Neuronal stem cell (in vitro differentiated cells): ENCODE results near the gene GHITM.

Experiments used
- DNase-seq: peaks from one replicate; pipeline ENCODE4 v3.0.0-alpha.2; 2013; ENCODE audit warnings: low spot score
- H2AFZ ChIP-seq: one replicate; pipeline ENCODE4 v1.6.1; 2013; ENCODE audit warnings: mild to moderate bottlenecking, low read length, inconsistent platforms
- H2AK5ac ChIP-seq: 2 replicates; pipeline ENCODE4 v1.6.1; 2013; ENCODE audit warnings: low read depth, mild to moderate bottlenecking, inconsistent platforms, low read length, moderate library complexity, mixed read lengths
- H2BK120ac ChIP-seq: 2 replicates; pipeline ENCODE4 v1.6.1; 2013; ENCODE audit warnings: low read depth, mild to moderate bottlenecking, inconsistent platforms, low read length, moderate library complexity, mixed read lengths
- H2BK12ac ChIP-seq: one replicate; pipeline ENCODE4 v1.6.1; 2013; ENCODE audit warnings: low read length, inconsistent platforms
- H2BK15ac ChIP-seq: 2 replicates; pipeline ENCODE4 v1.6.1; 2013; ENCODE audit warnings: mild to moderate bottlenecking, low read length, inconsistent platforms, mixed read lengths
- H2BK5ac ChIP-seq: one replicate; pipeline ENCODE4 v1.6.1; 2013; ENCODE audit warnings: inconsistent platforms, mild to moderate bottlenecking, low read length, moderate library complexity
- H3K14ac ChIP-seq: one replicate; pipeline ENCODE4 v1.6.1; 2013; ENCODE audit warnings: low read length, inconsistent platforms
- H3K18ac ChIP-seq: 2 replicates; pipeline ENCODE4 v1.6.1; 2013; ENCODE audit warnings: low read length, inconsistent platforms
- H3K23ac ChIP-seq: 2 replicates; pipeline ENCODE4 v1.6.1; 2013; ENCODE audit warnings: low read depth, mild to moderate bottlenecking, mixed read lengths, low read length, inconsistent platforms; ENCODE audit not compliant: poor library complexity
- H3K27ac ChIP-seq: replicated peaks from 3 replicates; pipeline ENCODE4 v1.5.1; 2013; ENCODE audit warnings: low read length, inconsistent platforms
- H3K27me3 ChIP-seq, 3 experiments: 2 replicates each; pipeline ENCODE4 v1.6.1; 2013; ENCODE audit warnings: low read length in 3 of 3, mild to moderate bottlenecking in 2 of 3, inconsistent platforms in 1 of 3, low read depth in 1 of 3, mixed read lengths in 1 of 3, moderate library complexity in 1 of 3; ENCODE audit not compliant: control insufficient read depth in 3 of 3, insufficient read depth in 3 of 3
- H3K36me3 ChIP-seq, 2 donors: replicated peaks in 1 of 2; 2 replicates each; pipeline ENCODE4 v1.6.1; 2013; ENCODE audit warnings: low read length in 2 of 2; ENCODE audit not compliant: control insufficient read depth in 2 of 2, insufficient read depth in 2 of 2
- H3K4ac ChIP-seq: 2 replicates; pipeline ENCODE4 v1.6.1; 2013; ENCODE audit warnings: inconsistent platforms, mild to moderate bottlenecking, low read length, moderate library complexity
- H3K4me1 ChIP-seq, 2 donors: 1 replicate in 1 of 2; 2 replicates in 1 of 2; pipeline ENCODE4 v1.6.1; 2013; ENCODE audit warnings: low read length in 2 of 2, low read depth in 1 of 2; ENCODE audit not compliant: control insufficient read depth in 2 of 2, insufficient read depth in 1 of 2
- H3K4me2 ChIP-seq: one replicate; pipeline ENCODE4 v1.6.1; 2013; ENCODE audit warnings: mild to moderate bottlenecking, low read length, inconsistent platforms; ENCODE audit not compliant: insufficient read depth, poor library complexity, severe bottlenecking
- H3K4me3 ChIP-seq, 2 donors: 2 replicates each; pipeline ENCODE4 v1.5.1; 2013; ENCODE audit warnings: low read length in 2 of 2, mild to moderate bottlenecking in 2 of 2, inconsistent platforms in 1 of 2, moderate library complexity in 1 of 2
- H3K79me1 ChIP-seq: one replicate; pipeline ENCODE4 v1.6.1; 2013; ENCODE audit warnings: low read depth, mild to moderate bottlenecking, inconsistent platforms, low read length, moderate library complexity
- H3K9ac ChIP-seq: one replicate; pipeline ENCODE4 v1.6.1; 2013; ENCODE audit warnings: mild to moderate bottlenecking, low read depth, low read length, inconsistent platforms; ENCODE audit not compliant: poor library complexity
- H3K9me3 ChIP-seq, 2 donors: replicated peaks in 1 of 2; 2 replicates each; pipeline versions ENCODE3 to v1.6.1; 2013; ENCODE audit warnings: low read length in 2 of 2, mild to moderate bottlenecking in 2 of 2, inconsistent platforms in 1 of 2, low read depth in 1 of 2, mixed read lengths in 1 of 2, moderate library complexity in 1 of 2; ENCODE audit not compliant: control insufficient read depth in 2 of 2, insufficient read depth in 1 of 2
- H4K8ac ChIP-seq: one replicate; pipeline ENCODE4 v1.6.1; 2013; ENCODE audit warnings: low read depth, mild to moderate bottlenecking, inconsistent platforms, low read length, moderate library complexity
- H4K91ac ChIP-seq: one replicate; pipeline ENCODE4 v1.6.1; 2013; ENCODE audit warnings: low read length, low read depth, mild to moderate bottlenecking, inconsistent platforms; ENCODE audit not compliant: poor library complexity
- WGBS, 2 donors: extraction: QIAGEN DNeasy Blood & Tissue Kit; methylation state at CpG; one replicate each; pipeline ENCODE4 v1.1.7; 2013; ENCODE audit warnings: missing lambda C conversion rate in 2 of 2, mixed read lengths in 1 of 2; ENCODE audit not compliant: insufficient read length in 2 of 2, insufficient replicate concordance in 1 of 2; ENCODE audit errors: extremely low coverage in 2 of 2; 5-methylcytosine and 5-hydroxymethylcytosine counted together

GHITM gene

DNA sequence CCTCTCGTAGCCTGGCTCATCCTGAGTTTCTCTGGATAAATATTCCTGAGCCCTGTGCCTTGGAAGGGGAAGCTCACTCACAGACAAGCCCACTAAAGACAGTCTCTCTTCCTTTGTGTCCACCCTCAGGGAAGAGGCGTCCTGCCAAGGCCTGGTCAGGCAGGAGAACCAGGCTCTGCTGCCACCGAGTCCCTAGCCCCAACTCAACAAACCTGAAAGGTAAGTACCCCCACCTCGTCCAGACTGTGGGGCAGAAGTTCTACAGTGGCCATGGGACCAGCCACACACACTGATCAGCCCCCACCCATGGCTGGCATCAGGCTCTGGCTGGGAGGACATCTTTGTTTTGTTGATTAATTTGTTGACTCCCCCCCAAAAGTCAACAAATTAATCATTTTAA lies 37.0 kb downstream of the GHITM start:
- no peaks in the 10 kb centered on the region for H3K79me1 ChIP-seq
- H3K4me3 ChIP-seq: peak overlapping the region in 1 of 2 donors; percentile 44
- peaks cover 0 to 4% of the 10 kb centered on the region in 2 donors for H3K9me3 ChIP-seq
- no peak overlapping the region for H3K4me2 ChIP-seq
- no peak overlapping the region for H4K8ac ChIP-seq
- peaks cover 2 to 8% of the 10 kb centered on the region in 2 donors for H3K4me1 ChIP-seq
- peak overlapping the region; percentile 66 for H3K18ac ChIP-seq
- H3K27me3 ChIP-seq: peaks cover 0 to 7% (median 0%) of the 10 kb centered on the region in 3 experiments
- H2BK5ac ChIP-seq: no peak overlapping the region
- H3K9ac ChIP-seq: no peak overlapping the region
- H3K36me3 ChIP-seq: no peaks in the 10 kb centered on the region
- H3K23ac ChIP-seq: no peak overlapping the region
- no peak overlapping the region for H2BK15ac ChIP-seq
- H2BK12ac ChIP-seq: no peak overlapping the region
- H3K27ac ChIP-seq: no peak overlapping the region
- WGBS, 2 donors: no CpG with 5 or more reads among the region's 4 CpGs
- H2BK120ac ChIP-seq: no peak overlapping the region
- no peak overlapping the region for H2AFZ ChIP-seq
- DNase-seq: no peak
- no peak overlapping the region for H4K91ac ChIP-seq
- no peak overlapping the region for H3K4ac ChIP-seq
- H3K14ac ChIP-seq: no peak overlapping the region
- no peak overlapping the region for H2AK5ac ChIP-seq

- Histone ChIP-seq H3K36me3 (no peaks in the 10 kb centered on the region), H3K79me1 (no peaks in the 10 kb centered on the region), H4K8ac (no peak overlapping the region), H3K18ac (peak overlapping the region; percentile 53), H2BK5ac (no peak overlapping the region), H3K4ac (no peak overlapping the region), H3K27ac (no peak overlapping the region), H2BK120ac (no peak overlapping the region), H2BK15ac (no peak overlapping the region), H4K91ac (no peak overlapping the region), H3K4me1 (peaks cover 2 to 6% of the 10 kb centered on the region in 2 donors), H3K4me3 (no peak overlapping the region), H2BK12ac (no peak overlapping the region), H3K23ac (no peak overlapping the region), H3K14ac (no peak overlapping the region), H3K9me3 (peaks cover 0 to 4% of the 10 kb centered on the region in 2 donors), H3K9ac (no peak overlapping the region), H3K27me3 (peaks cover 0 to 7% (median 0%) of the 10 kb centered on the region in 3 experiments), H2AFZ (peak overlapping the region; percentile 48), H2AK5ac (peak overlapping the region; percentile 30), H3K4me2 (no peak overlapping the region)
- DNase-seq: no peak
- WGBS, 2 donors: no CpG with 5 or more reads among the region's 4 CpGs
Measured at GRCh38 chr10:84176836-84177474, 37.6 kb downstream of the GHITM start.

- no CpG with 5 or more reads among the region's 8 CpGs for WGBS, 2 donors
- Histone ChIP-seq H3K36me3 (no peaks in the 10 kb centered on the region), H2BK120ac (no peak overlapping the region), H3K4me1 (peaks cover 2 to 6% of the 10 kb centered on the region in 2 donors), H3K4me2 (no peak overlapping the region), H4K91ac (no peak overlapping the region), H3K23ac (peak overlapping the region; percentile 8), H3K4me3 (no peak overlapping the region), H3K14ac (no peak overlapping the region), H2BK15ac (no peak overlapping the region), H3K9me3 (peaks cover 0 to 4% of the 10 kb centered on the region in 2 donors), H2AK5ac (no peak overlapping the region), H2BK12ac (no peak overlapping the region), H2AFZ (peak overlapping the region; percentile 48), H3K18ac (peak overlapping the region; percentile 44), H3K4ac (no peak overlapping the region), H3K79me1 (no peaks in the 10 kb centered on the region), H4K8ac (no peak overlapping the region), H3K27me3 (peaks cover 0 to 7% (median 0%) of the 10 kb centered on the region in 3 experiments), H2BK5ac (no peak overlapping the region), H3K27ac (no peak overlapping the region), H3K9ac (no peak overlapping the region)
- DNase-seq: no peak
Measured at GRCh38 chr10:84177541-84178141, 38.3 kb downstream of the GHITM start.

DNA sequence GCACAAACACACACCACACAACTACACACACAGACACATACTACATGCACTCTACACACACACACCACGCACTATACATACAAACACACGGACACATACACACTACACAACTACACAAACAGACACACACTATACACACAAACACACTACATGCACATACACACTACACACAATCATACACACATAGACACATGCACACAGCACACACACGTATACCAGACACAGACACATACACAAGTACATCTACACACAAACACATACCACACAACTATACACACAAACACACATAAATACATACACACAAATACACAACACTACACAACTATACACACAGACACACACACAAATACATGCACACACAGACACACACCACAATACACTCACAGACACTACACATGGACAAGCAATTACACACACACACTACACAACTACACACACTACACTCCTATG lies 38.9 kb downstream of the GHITM start:
- Histone ChIP-seq H3K4me3 (peak overlapping the region in 1 of 2 donors; percentile 59), H3K9me3 (peaks cover 0 to 4% of the 10 kb centered on the region in 2 donors), H2BK12ac (no peak overlapping the region), H3K4me1 (peaks cover 2 to 6% of the 10 kb centered on the region in 2 donors), H3K27ac (no peak overlapping the region), H2BK15ac (no peak overlapping the region), H4K91ac (no peak overlapping the region), H3K27me3 (peaks cover 0 to 2% (median 0%) of the 10 kb centered on the region in 3 experiments), H2AFZ (no peak overlapping the region), H2BK120ac (no peak overlapping the region), H3K14ac (no peak overlapping the region), H3K79me1 (no peaks in the 10 kb centered on the region), H4K8ac (no peak overlapping the region), H3K36me3 (no peaks in the 10 kb centered on the region), H3K18ac (no peak overlapping the region), H3K23ac (peak overlapping the region; percentile 8), H2AK5ac (no peak overlapping the region), H3K4me2 (no peak overlapping the region), H3K4ac (no peak overlapping the region), H3K9ac (peak overlapping the region; percentile 22), H2BK5ac (no peak overlapping the region)
- no peak for DNase-seq
- WGBS, 2 donors: 100% methylated on average over 2 of the region's 3 CpGs
